ENCODE data around the gene ZNF280D.

DNA sequence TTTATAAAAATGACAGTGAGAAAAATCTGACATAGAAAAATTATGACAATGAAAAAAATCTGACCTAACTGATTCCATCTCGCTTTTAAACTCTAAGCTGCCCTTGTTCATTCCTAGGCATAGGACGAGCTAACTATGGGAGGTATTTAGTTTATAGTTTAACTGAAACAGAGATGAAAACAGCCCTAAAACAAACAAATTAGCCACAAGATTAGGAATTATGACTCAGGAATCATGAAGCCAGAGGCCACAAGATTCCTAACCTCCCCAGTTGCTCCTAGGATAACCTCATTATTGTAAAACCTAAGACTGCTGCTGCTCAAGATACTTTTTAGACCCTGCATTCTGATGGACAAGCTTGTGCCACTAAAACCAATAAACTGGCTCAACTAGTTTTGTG lies 145.6 kb downstream of the ZNF280D start:
- TF ChIP-seq, protein P1, sequence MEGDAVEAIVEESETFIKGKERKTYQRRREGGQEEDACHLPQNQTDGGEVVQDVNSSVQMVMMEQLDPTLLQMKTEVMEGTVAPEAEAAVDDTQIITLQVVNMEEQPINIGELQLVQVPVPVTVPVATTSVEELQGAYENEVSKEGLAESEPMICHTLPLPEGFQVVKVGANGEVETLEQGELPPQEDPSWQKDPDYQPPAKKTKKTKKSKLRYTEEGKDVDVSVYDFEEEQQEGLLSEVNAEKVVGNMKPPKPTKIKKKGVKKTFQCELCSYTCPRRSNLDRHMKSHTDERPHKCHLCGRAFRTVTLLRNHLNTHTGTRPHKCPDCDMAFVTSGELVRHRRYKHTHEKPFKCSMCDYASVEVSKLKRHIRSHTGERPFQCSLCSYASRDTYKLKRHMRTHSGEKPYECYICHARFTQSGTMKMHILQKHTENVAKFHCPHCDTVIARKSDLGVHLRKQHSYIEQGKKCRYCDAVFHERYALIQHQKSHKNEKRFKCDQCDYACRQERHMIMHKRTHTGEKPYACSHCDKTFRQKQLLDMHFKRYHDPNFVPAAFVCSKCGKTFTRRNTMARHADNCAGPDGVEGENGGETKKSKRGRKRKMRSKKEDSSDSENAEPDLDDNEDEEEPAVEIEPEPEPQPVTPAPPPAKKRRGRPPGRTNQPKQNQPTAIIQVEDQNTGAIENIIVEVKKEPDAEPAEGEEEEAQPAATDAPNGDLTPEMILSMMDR (IDR thresholded peaks at IDR 0.05), result no peak
- no peak for TF ChIP-seq POLR2A (IDR thresholded peaks at IDR 0.05)

All from adrenal gland (tissue), 5 donors.